GM18526 (cell line): ENCODE results near the gene LRRN3.

Experiments
- POLR2A ChIP-seq: IDR thresholded peaks from 3 replicates; pipeline ENCODE4 v1.6.1; 2011; ENCODE audit not compliant: insufficient read length; ENCODE audit errors: extremely low read depth

LRRN3 gene

GRCh38 chr7:111115966-111116365 is 25.0 kb downstream of the LRRN3 start:
- TF ChIP-seq POLR2A: no peak

GRCh38 chr7:111126987-111127386 is 36.1 kb downstream of the LRRN3 start:
- TF ChIP-seq POLR2A: no peak

GRCh38 chr7:111129435-111129834 is 38.5 kb downstream of the LRRN3 start:
- no peak for TF ChIP-seq POLR2A

GRCh38 chr7:111132833-111133232 is 41.9 kb downstream of the LRRN3 start:
- TF ChIP-seq POLR2A: no peak

GRCh38 chr7:111137296-111138192 is 46.6 kb downstream of the LRRN3 start:
- no peak for TF ChIP-seq POLR2A

- TF ChIP-seq POLR2A: no peak
Observed at GRCh38 chr7:111138193-111138569, 47.3 kb downstream of the LRRN3 start.

- no peak for TF ChIP-seq POLR2A
Observed at GRCh38 chr7:111138586-111138985, 47.7 kb downstream of the LRRN3 start.

- TF ChIP-seq POLR2A: no peak
Observed at GRCh38 chr7:111140091-111140865, 49.4 kb downstream of the LRRN3 start.

GRCh38 chr7:111145472-111145871 is 54.5 kb downstream of the LRRN3 start:
- TF ChIP-seq POLR2A: no peak

GRCh38 chr7:111146136-111146535 is 55.2 kb downstream of the LRRN3 start:
- TF ChIP-seq POLR2A: no peak

- TF ChIP-seq POLR2A: no peak
Observed at GRCh38 chr7:111147708-111148533, 57.0 kb downstream of the LRRN3 start.

- TF ChIP-seq POLR2A: no peak
Observed at GRCh38 chr7:111150709-111151108, 59.8 kb downstream of the LRRN3 start.

- no peak for TF ChIP-seq POLR2A
Observed at GRCh38 chr7:111159426-111159825, 68.5 kb downstream of the LRRN3 start.

- no peak for TF ChIP-seq POLR2A
Observed at GRCh38 chr7:111160297-111160696, 69.4 kb downstream of the LRRN3 start.

GRCh38 chr7:111162692-111163091 is 71.8 kb downstream of the LRRN3 start:
- TF ChIP-seq POLR2A: no peak

GRCh38 chr7:111164442-111164841 is 73.5 kb downstream of the LRRN3 start:
- TF ChIP-seq POLR2A: no peak

- TF ChIP-seq POLR2A: no peak
Observed at GRCh38 chr7:111168182-111168581, 77.3 kb downstream of the LRRN3 start.
